CD1c-positive myeloid dendritic cell (primary cell): Measurements from ENCODE around the gene HCRT.
"Not testable (repeated sequence)": the region's sequence is repeated elsewhere in the genome, so short reads cannot be mapped to it uniquely, and the experiment has no call there.

Source experiments
- DNase-seq: peaks from one replicate; pipeline ENCODE4 v3.0.0-alpha.2; 2016; ENCODE audit errors: extremely low spot score

HCRT gene

DNA sequence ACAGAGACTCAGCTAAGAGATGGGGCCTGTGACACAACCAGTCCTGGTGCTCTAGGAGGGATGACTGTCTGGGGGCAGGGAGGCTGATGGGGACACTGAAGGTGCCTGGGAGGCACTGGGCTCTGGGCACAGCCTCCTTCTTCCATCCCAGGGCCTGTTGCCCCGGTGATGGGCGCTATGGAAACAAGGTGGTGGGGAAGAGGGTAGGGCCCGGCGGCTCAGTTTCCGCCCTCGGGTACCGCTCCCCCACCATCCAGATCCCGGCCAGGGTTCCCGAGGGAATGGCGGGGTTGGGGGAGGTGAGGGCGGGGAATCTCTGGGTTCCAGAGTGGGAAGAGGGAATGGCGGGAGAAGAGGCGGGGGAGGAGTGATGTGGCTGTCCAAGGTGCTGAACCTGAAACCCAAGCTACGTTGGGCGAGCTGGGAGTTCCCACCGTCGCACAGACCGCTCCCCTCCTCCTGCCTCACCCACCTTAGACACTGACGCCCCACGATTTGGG is 5.3 kb downstream of the HCRT start:
- DNase-seq, result peak; percentile 25

GRCh38 chr17:42179335-42179734 is 5.9 kb downstream of the HCRT start:
- DNase-seq, result no peak

GRCh38 chr17:42178817-42179216 is 6.4 kb downstream of the HCRT start:
- DNase-seq, result peak; percentile 90

DNA sequence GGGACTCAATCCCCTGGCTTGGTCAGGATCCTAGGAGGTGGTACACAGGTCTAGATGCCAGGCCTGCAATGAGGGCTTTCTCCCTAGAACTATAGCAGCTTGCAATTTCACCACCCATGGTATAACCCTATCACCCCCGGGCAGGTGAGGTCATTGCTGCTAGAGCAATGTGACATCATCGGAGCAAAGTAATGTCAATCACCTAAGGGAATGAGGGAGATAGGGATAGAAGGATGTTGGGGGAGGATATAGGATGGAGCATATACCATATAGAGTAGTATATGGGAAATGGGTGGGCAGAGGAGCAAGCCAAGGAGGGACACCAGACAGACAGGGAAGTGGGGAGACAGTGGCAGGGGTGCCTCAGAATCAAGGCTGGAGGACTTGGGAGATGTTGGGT is 7.6 kb downstream of the HCRT start:
- DNase-seq, result no peak

GRCh38 chr17:42174126-42174783 is 11.0 kb downstream of the HCRT start:
- no peak for DNase-seq

- DNase-seq, result no peak
Observed at GRCh38 chr17:42171831-42172230, 13.4 kb downstream of the HCRT start.

DNA sequence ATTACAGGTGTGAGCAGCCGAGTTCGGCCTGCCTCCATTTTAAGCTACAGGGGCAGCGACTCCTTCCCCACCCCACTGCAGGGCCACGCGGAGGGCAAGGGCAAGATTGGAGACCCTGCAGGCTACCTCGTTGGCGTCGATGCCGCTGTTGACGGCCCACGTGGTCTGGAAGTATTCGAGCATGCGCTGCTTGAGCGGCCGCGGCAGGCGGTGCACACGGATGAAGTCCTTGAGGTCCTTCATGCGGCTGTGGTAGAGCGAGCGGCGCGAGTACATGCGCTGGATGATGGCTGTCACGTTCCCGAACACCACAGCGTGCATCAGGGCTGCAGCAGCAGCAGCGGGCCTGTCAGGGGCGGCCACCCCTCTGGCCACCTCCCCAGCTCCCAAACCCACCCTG is 15.9 kb downstream of the HCRT start:
- no peak for DNase-seq

GRCh38 chr17:42167807-42168206 is 17.4 kb downstream of the HCRT start:
- peak; percentile 70 for DNase-seq

GRCh38 chr17:42166196-42166763 is 19.0 kb downstream of the HCRT start:
- DNase-seq, result no peak

DNA sequence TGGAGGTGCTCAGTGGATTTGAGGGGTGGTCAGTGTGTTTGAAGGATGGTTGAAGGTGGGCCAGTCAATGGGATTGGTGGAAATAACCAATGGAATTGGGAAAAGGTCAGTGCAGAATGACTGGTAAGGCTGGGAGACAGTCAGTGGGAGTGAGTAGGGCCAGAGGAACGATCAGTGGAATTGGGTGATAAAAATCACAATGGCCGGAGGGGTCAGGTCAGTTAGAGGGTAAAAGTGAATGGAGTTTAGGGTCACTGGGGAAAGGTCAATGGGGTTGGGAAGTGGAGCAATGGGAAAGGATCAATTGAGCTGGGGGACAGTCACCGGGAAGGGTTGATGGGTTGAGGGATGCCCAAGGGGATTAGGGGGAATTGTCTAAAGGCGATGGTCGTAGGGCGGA is 19.5 kb downstream of the HCRT start:
- DNase-seq, result no peak

DNA sequence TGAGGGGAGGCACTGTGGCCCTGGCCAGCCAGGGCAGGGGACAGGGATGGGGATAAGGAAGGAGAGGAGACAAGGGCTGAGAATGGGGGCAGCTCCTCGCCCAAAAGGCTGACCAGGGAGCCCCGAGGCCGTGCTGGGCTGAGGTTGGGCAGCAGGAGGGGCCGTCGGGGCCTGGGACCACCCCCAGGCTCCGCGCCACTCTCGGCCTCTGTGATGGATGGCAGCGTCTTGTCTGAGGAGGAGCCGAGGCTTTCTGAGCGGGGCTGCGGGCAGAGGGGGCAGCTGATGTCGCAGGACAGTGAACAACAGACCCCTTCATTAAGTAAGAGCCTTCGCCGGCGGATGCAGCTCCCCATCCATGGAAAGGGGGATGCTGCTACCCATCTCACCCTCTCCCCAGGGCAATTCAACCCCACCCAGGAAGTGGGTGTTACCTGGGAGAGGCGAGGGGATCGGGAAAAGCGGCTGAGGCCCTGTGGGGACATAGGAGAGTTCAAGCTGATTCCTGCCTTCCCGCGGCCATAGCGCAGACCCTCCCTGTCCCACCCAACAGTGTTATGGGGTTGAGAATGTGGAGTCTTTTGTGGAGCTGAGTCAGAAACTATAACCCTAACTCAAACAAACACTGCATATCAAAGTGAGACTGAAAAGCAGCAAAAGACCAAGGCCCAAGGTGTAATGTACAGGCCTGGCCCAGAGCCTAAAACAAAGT is 21.4 kb downstream of the HCRT start:
- DNase-seq, result no peak

GRCh38 chr17:42163113-42163512 is 22.1 kb downstream of the HCRT start:
- DNase-seq, result peak; percentile 25

GRCh38 chr17:42160531-42160910 is 24.7 kb downstream of the HCRT start:
- no peak for DNase-seq

- no peak for DNase-seq
Observed at GRCh38 chr17:42159796-42160530, 25.3 kb downstream of the HCRT start.

- DNase-seq, result no peak
Observed at GRCh38 chr17:42155614-42156045, 29.6 kb downstream of the HCRT start.

- peak; percentile 61 for DNase-seq
Observed at GRCh38 chr17:42153919-42154742, 31.1 kb downstream of the HCRT start.

GRCh38 chr17:42146911-42147607 is 38.2 kb downstream of the HCRT start:
- DNase-seq, result no peak

DNA sequence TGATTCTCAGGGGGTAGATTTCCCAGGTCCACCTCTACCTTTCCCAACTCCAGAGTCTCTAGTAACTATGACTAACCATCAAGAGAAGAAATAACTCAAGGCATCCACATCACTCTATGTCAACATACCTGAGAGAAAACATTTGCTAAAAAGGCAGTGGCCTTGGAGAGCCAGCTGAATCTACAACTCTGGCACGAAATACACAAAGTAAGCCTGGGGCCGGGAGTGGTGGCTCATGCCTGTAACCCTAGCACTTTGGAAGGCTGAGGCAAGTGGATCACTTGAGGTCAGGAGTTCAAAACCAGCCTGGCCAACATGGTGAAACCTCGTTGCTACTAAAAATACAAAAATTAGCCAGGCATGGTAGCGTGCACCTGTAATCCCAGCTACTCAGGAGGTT is 42.1 kb downstream of the HCRT start:
- not testable (repeated sequence) for DNase-seq

GRCh38 chr17:42142371-42142896 is 42.8 kb downstream of the HCRT start:
- peak; percentile 18 for DNase-seq

- DNase-seq, result peak; percentile 15
Observed at GRCh38 chr17:42141382-42141781, 43.9 kb downstream of the HCRT start.

DNA sequence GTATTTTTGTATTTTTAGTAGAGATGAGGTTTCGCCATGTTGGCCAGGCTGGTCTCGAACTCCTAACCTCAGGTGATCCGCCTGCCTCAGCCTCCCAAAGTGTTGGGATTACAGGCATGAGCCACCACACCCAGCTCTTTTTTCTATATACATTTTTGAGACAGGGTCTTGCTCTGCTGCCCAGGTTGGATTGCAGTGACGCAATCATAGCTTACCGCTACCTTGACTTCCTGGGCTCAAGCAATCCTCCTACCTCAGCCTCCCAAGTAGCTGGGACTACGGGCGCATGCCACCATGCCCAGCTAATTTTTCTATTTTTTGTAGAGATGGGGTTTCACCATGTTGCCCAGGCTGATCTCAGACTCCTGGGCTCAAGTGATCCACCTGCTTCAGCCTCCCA is 44.6 kb downstream of the HCRT start:
- not testable (repeated sequence) for DNase-seq
